NCI-H2227 treated with DMSO at 0.1 percent for 48 hours (cell line): ENCODE measurements around the gene SUGCT.
A peak's percentile ranks its signal among the peaks of the same experiment; 100 is the strongest.

Experiments used
- DNase-seq: peaks from one replicate; lab custom pipeline; 2025; lab: John Stamatoyannopoulos, UW

Gene SUGCT

GRCh38 chr7:40329601-40330153 is 194.9 kb downstream of the SUGCT start:
- peak; percentile 14 for DNase-seq

- no peak for DNase-seq
Observed at GRCh38 chr7:40330408-40330807, 195.6 kb downstream of the SUGCT start.

GRCh38 chr7:40331915-40332314 is 197.1 kb downstream of the SUGCT start:
- DNase-seq = no peak

- no peak for DNase-seq
Observed at GRCh38 chr7:40332516-40332915, 197.7 kb downstream of the SUGCT start.

GRCh38 chr7:40341836-40342235 is 207.0 kb downstream of the SUGCT start:
- DNase-seq = no peak

GRCh38 chr7:40346554-40346953 is 211.7 kb downstream of the SUGCT start:
- no peak for DNase-seq

- DNase-seq = no peak
Observed at GRCh38 chr7:40348126-40348728, 213.4 kb downstream of the SUGCT start.

- no peak for DNase-seq
Observed at GRCh38 chr7:40350100-40350499, 215.3 kb downstream of the SUGCT start.

- no peak for DNase-seq
Observed at GRCh38 chr7:40354711-40355110, 219.9 kb downstream of the SUGCT start.

GRCh38 chr7:40356312-40356711 is 221.5 kb downstream of the SUGCT start:
- DNase-seq = no peak

- no peak for DNase-seq
Observed at GRCh38 chr7:40356871-40357709, 222.3 kb downstream of the SUGCT start.

GRCh38 chr7:40369641-40370277 is 235.0 kb downstream of the SUGCT start:
- DNase-seq = no peak

- DNase-seq = no peak
Observed at GRCh38 chr7:40371806-40372440, 237.1 kb downstream of the SUGCT start.

- no peak for DNase-seq
Observed at GRCh38 chr7:40374575-40374974, 239.8 kb downstream of the SUGCT start.

GRCh38 chr7:40380111-40380510 is 245.3 kb downstream of the SUGCT start:
- DNase-seq = no peak

GRCh38 chr7:40382145-40382544 is 247.3 kb downstream of the SUGCT start:
- DNase-seq = no peak

- no peak for DNase-seq
Observed at GRCh38 chr7:40393660-40394059, 258.9 kb downstream of the SUGCT start.

- no peak for DNase-seq
Observed at GRCh38 chr7:40394400-40394799, 259.6 kb downstream of the SUGCT start.

GRCh38 chr7:40400525-40400924 is 265.7 kb downstream of the SUGCT start:
- no peak for DNase-seq

- DNase-seq = no peak
Observed at GRCh38 chr7:40401406-40401805, 266.6 kb downstream of the SUGCT start.

- DNase-seq = no peak
Observed at GRCh38 chr7:40402661-40403060, 267.9 kb downstream of the SUGCT start.
